ENCODE measurements around the gene TFCP2L1.

Gene TFCP2L1

GRCh38 chr2:121218386-121218938 is 66.5 kb downstream of the TFCP2L1 start:
- DNase-seq (ENCODE audit: low read depth): no peak

- DNase-seq (ENCODE audit: low read depth): no peak
Measured at GRCh38 chr2:121217627-121218026, 67.4 kb downstream of the TFCP2L1 start.

GRCh38 chr2:121214296-121214695 is 70.7 kb downstream of the TFCP2L1 start:
- DNase-seq (ENCODE audit: low read depth): no peak

- no peak for DNase-seq (ENCODE audit: low read depth)
Measured at GRCh38 chr2:121213386-121213785, 71.6 kb downstream of the TFCP2L1 start.

- no peak for DNase-seq (ENCODE audit: low read depth)
Measured at GRCh38 chr2:121212661-121213325, 72.2 kb downstream of the TFCP2L1 start.

- no peak for DNase-seq (ENCODE audit: low read depth)
Measured at GRCh38 chr2:121211689-121212151, 73.3 kb downstream of the TFCP2L1 start.

GRCh38 chr2:121211251-121211650 is 73.8 kb downstream of the TFCP2L1 start:
- no peak for DNase-seq (ENCODE audit: low read depth)

- no peak for DNase-seq (ENCODE audit: low read depth)
Measured at GRCh38 chr2:121210691-121211090, 74.3 kb downstream of the TFCP2L1 start.

- no peak for DNase-seq (ENCODE audit: low read depth)
Measured at GRCh38 chr2:121209014-121209610, 75.9 kb downstream of the TFCP2L1 start.

GRCh38 chr2:121207494-121207893 is 77.5 kb downstream of the TFCP2L1 start:
- no peak for DNase-seq (ENCODE audit: low read depth)

- no peak for DNase-seq (ENCODE audit: low read depth)
Measured at GRCh38 chr2:121205321-121205942, 79.6 kb downstream of the TFCP2L1 start.

GRCh38 chr2:121203591-121204249 is 81.3 kb downstream of the TFCP2L1 start:
- DNase-seq (ENCODE audit: low read depth): no peak

GRCh38 chr2:121202541-121203310 is 82.3 kb downstream of the TFCP2L1 start:
- DNase-seq (ENCODE audit: low read depth): no peak

GRCh38 chr2:121201796-121202195 is 83.2 kb downstream of the TFCP2L1 start:
- no peak for DNase-seq (ENCODE audit: low read depth)

GRCh38 chr2:121200419-121201315 is 84.3 kb downstream of the TFCP2L1 start:
- no peak for DNase-seq (ENCODE audit: low read depth)

- DNase-seq (ENCODE audit: low read depth): no peak
Measured at GRCh38 chr2:121200011-121200347, 85.0 kb downstream of the TFCP2L1 start.

- DNase-seq (ENCODE audit: low read depth): no peak
Measured at GRCh38 chr2:121199281-121200010, 85.6 kb downstream of the TFCP2L1 start.

- DNase-seq (ENCODE audit: low read depth): no peak
Measured at GRCh38 chr2:121197369-121198091, 87.5 kb downstream of the TFCP2L1 start.

- no peak for DNase-seq (ENCODE audit: low read depth)
Measured at GRCh38 chr2:121196849-121197155, 88.2 kb downstream of the TFCP2L1 start.

Measured in activated gamma-delta T cell treated with anti-CD3 and anti-CD28 coated beads, Interleukin-2, amount 50 U/mL, for 16 hours (primary cell).